Measurements from ENCODE around the gene CELF1. TPM values are rescaled to one million over a fixed set of nuclear protein-coding genes. Genes with fewer than 3 reads are reported as not detected.

The CELF1 gene
- total RNA-seq, 1 donor from 2014 or later: 246 TPM

- no peak for DNase-seq
Observed at GRCh38 chr11:47445840-47446239, 107.1 kb downstream of the CELF1 start.

GRCh38 chr11:47443817-47444216, 109.1 kb downstream of the CELF1 start:
- DNase-seq: no peak

- DNase-seq: peak; percentile 42
Observed at GRCh38 chr11:47443028-47443700, 109.8 kb downstream of the CELF1 start.

GRCh38 chr11:47442514-47442913, 110.4 kb downstream of the CELF1 start:
- DNase-seq: peak; percentile 30

GRCh38 chr11:47441421-47441820, 111.5 kb downstream of the CELF1 start:
- DNase-seq: no peak

GRCh38 chr11:47440054-47440476, 112.9 kb downstream of the CELF1 start:
- no peak for DNase-seq

GRCh38 chr11:47438721-47439120, 114.2 kb downstream of the CELF1 start:
- DNase-seq: no peak

GRCh38 chr11:47437746-47438418, 115.0 kb downstream of the CELF1 start:
- DNase-seq: no peak

GRCh38 chr11:47437218-47437745, 115.7 kb downstream of the CELF1 start:
- DNase-seq: no peak

GRCh38 chr11:47436726-47437125, 116.2 kb downstream of the CELF1 start:
- DNase-seq: no peak

- DNase-seq: no peak
Observed at GRCh38 chr11:47435687-47436086, 117.2 kb downstream of the CELF1 start.

- no peak for DNase-seq
Observed at GRCh38 chr11:47434011-47434786, 118.7 kb downstream of the CELF1 start.

- no peak for DNase-seq
Observed at GRCh38 chr11:47433157-47433556, 119.8 kb downstream of the CELF1 start.

GRCh38 chr11:47431356-47432083, 121.4 kb downstream of the CELF1 start:
- no peak for DNase-seq

GRCh38 chr11:47430524-47430923, 122.4 kb downstream of the CELF1 start:
- no peak for DNase-seq

GRCh38 chr11:47426062-47426956, 126.6 kb downstream of the CELF1 start, which contains the start of gene PSMC3:
Gene PSMC3 (minus strand): TSS chr11:47426439. CDS start chr11:47426279, 160 bp downstream.
- DNase-seq: peak; percentile 96

- DNase-seq: no peak
Observed at GRCh38 chr11:47425611-47426010, 127.3 kb downstream of the CELF1 start.

- no peak for DNase-seq
Observed at GRCh38 chr11:47418454-47419259, 134.3 kb downstream of the CELF1 start.

- no peak for DNase-seq
Observed at GRCh38 chr11:47417712-47418111, 135.2 kb downstream of the CELF1 start.

GRCh38 chr11:47415949-47416472, 136.9 kb downstream of the CELF1 start:
- DNase-seq: no peak

All from occipital lobe (tissue), 2 donors.